Nucleus accumbens (tissue), 56 donors: Measurements from ENCODE around the gene SFMBT1.

Source experiments
- DNase-seq, 56 donors: peaks; one replicate each; lab custom pipeline; 2025; lab: John Stamatoyannopoulos, UW

The SFMBT1 gene

DNA sequence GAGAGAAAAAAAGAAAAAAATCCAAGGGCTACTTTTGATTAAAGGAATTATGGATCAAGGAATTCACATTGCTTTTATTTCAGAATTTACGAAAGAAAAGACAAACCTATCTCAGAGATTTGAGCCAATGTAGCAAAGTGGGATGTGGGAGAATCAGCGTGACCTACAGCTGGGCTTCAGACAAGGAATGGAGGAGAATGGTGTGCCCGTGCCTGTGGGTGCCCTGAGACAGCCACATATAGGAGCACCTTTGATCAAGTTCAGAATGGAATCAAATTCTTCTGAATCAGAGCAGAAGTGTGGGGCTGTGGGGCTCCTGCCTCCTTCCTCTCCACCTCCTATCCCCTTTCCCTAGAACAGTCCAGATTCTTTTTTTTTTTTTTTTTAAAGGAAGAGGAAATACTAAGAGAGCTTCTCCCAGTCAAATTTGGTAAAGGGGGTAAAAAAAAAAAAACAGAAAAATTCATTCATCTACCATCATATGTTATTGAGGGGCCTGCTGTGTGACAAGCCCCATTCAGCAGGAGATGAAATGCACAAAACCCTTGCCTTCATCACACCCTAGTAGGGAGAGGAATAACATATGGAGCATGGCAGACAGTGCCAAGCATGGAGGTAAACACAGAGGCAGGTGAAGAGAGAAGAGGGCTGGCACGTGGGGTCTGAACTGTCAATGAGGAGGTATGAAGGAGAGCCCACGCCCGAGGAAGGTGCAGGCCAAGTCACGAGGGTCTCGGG, 186.0 kb downstream of the SFMBT1 start:
- DNase-seq: no peak

DNA sequence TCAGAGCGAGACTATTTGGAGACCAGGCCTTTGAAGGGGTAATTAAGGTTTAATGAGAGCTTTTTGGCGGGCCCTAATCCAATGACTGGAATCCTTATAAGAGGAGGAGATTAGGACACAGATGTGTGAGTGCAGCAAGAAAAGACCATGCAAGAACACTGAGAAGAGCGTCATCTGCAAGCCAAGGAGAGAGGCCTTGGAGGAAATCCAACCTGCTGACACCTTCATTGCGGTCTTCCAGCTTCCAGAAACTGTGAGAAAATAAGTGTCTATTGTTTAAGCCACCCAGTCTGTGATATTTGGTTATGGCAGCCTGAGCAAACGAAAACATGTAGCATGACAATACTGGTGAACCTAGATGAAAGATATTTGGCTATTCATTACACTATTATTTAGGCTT, 188.0 kb downstream of the SFMBT1 start:
- no peak for DNase-seq

DNA sequence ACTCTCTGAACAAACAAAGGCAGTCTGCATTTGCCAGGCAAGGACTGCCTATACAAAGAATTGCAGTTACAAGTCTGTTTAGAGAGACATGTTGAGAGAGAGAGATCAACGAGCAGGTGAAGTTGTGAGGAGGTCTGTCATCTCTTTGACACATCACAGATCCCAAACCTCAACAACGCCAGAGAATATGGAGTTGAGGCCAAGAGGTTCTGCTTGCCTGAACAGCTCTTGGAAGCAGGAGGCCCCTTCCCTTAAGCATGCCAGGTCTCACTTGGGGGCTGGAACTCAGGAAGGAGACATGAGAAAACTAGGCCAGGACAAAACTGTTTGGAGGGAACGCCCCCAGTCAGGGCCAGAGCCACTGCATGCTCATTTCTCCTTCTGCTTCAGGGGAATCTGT, 188.7 kb downstream of the SFMBT1 start:
- peak in 1 of 56 donors; percentile 4 for DNase-seq

DNA sequence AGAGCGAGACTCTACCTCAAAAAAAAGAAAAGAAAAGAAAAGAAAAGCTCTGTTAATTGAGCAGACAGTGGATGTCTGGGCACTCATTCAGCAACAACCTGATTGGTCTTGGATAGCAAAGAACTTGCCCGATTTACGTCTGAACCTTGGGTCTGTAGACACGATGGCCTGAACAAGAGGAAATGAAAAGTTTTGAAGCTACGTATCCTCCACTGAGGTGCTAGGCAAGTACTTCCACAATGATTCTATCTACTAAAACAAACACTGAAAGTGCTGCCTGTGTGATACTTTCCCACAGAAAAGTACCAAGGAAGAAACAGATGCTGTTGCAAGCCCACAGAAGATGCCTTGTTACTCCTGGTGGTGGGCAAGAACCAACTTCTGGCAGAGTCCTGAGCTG, 189.2 kb downstream of the SFMBT1 start:
- DNase-seq: no peak

DNA sequence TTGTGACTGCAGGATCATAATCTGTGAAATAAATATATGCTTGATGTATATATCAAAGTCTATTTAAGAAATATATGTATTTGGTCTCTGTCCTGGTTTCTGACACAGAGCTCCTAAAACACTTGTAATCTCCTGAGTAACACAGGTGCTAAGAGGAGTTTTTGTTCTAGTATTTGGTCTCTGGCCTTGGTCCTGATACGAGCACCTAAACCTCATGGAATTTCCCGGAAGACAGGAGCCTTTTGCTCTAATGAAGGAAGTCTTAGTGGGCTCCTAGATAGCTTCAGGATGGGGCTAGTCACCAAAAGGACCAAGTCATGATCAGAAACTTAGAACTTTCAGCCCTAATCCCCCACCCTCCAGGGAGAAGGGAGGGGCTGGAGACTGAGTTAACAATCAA, 191.9 kb downstream of the SFMBT1 start:
- DNase-seq: no peak
